Cardiac muscle cell (in vitro differentiated cells and primary cell): Measurements from ENCODE around the gene IQSEC3. TPM values are rescaled to one million over a fixed set of nuclear protein-coding genes. Genes with fewer than 3 reads are reported as not detected.

Experiments
- DNase-seq, 2 donors: peaks; one replicate each; pipeline versions ENCODE4 v3.0.0 to v3.0.0-alpha.2; 2010 to 2017; ENCODE audit warnings: low read depth in 1 of 2, low spot score in 1 of 2
- H3K27ac ChIP-seq: fragments of 200-600 bp; sonication (generic); 2 replicates; pipeline ENCODE4 v1.5.1; 2016
- H3K27me3 ChIP-seq: fragments of 200-600 bp; sonication (generic); 2 replicates; pipeline ENCODE4 v1.6.0; 2016; ENCODE audit warnings: control low read depth
- H3K36me3 ChIP-seq: fragments of 200-600 bp; sonication (generic); 2 replicates; pipeline ENCODE4 v1.5.1; 2016; ENCODE audit warnings: control low read depth
- H3K4me1 ChIP-seq: fragments of 200-600 bp; sonication (generic); 2 replicates; pipeline ENCODE4 v1.8.1; 2017; ENCODE audit warnings: low read depth, mild to moderate bottlenecking, mixed run types
- H3K4me3 ChIP-seq: fragments of 200-600 bp; sonication (generic); 2 replicates; pipeline ENCODE4 v1.5.1; 2016; ENCODE audit warnings: mild to moderate bottlenecking
- H3K9me3 ChIP-seq: fragments of 200-600 bp; sonication (generic); 2 replicates; pipeline ENCODE4 v1.5.1; 2017; ENCODE audit warnings: low read depth, mild to moderate bottlenecking, control low read depth
- CTCF ChIP-seq: IDR thresholded peaks from 2 replicates; pipeline ENCODE4 v1.5.1; 2012; ENCODE audit warnings: low read depth, mild to moderate bottlenecking, low read length
- polyA plus RNA-seq: library from polyadenylated mRNA; unstranded; fragments of >200 nt; fragmentation: Nextera tagmentation; extraction: Ambion mirVana; gene quantifications from 2 replicates; pipeline ENCODE4 v1.2.1, GENCODE V29; 2016
- total RNA-seq: library from RNA; depleted of rRNA; stranded (reverse); fragments of >200 nt; gene quantifications from 2 replicates; pipeline ENCODE4 v1.2.3, GENCODE V29; 2016

Gene IQSEC3
- total and polyA plus RNA-seq, 2 experiments from 2014 or later, result 0.42 to 2.7 TPM

- no peak overlapping the region for H3K27ac ChIP-seq
- H3K36me3 ChIP-seq, result no peaks in the 10 kb centered on the region
- no peak for DNase-seq
- no peak for TF ChIP-seq CTCF
- H3K4me3 ChIP-seq, result no peak overlapping the region
- peaks cover 12% of the 10 kb centered on the region for H3K4me1 ChIP-seq
- H3K27me3 ChIP-seq, result no peaks in the 10 kb centered on the region
- H3K9me3 ChIP-seq, result no peaks in the 10 kb centered on the region
Measured at GRCh38 chr12:145369-145960, 78.9 kb downstream of the IQSEC3 start.

GRCh38 chr12:147242-147641, 80.7 kb downstream of the IQSEC3 start:
- no peak overlapping the region for H3K4me3 ChIP-seq
- H3K36me3 ChIP-seq, result no peaks in the 10 kb centered on the region
- no peaks in the 10 kb centered on the region for H3K9me3 ChIP-seq
- DNase-seq, result no peak
- no peak overlapping the region for H3K27ac ChIP-seq
- H3K27me3 ChIP-seq, result no peaks in the 10 kb centered on the region
- no peak for TF ChIP-seq CTCF
- H3K4me1 ChIP-seq, result peaks cover 7% of the 10 kb centered on the region

DNA sequence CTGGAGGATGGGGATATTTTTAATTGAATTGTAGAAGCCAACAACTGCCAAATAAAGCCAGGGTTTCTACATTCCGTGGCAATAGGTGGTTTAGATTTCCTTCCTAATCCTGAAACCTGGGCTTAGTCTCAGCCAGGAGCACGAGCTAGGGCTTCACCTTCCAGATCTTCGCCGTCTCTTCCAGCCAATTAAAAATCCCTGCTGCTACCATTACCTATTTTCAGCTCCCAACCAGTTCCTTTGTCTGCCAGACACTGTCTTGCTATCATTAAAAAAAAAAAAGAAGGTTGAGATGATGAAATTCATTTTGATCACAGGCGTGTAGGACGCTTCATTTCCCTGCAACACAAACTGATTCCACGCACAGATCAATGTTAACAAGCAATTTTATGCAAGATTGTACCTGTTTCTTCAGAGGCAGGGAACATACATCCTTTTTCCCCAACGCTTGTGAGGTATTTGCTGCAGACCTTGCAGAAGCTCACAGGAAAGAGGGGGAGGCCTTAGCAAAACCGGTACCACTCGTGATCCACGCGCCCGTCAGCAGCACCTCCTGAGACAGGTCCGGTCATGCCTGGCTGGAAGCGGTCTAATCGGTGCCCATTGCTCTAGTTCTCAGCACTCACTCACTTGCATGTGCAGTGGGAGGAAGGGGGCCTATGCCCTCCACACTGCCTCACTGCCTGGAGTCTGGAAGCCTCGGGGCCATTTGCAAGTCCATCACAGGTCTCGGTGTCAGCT, 82.3 kb downstream of the IQSEC3 start:
- no peak for TF ChIP-seq CTCF
- Histone ChIP-seq H3K36me3 (no peaks in the 10 kb centered on the region), H3K27me3 (no peaks in the 10 kb centered on the region), H3K4me3 (no peak overlapping the region), H3K9me3 (no peaks in the 10 kb centered on the region), H3K27ac (no peak overlapping the region), H3K4me1 (peaks cover 7% of the 10 kb centered on the region)
- no peak for DNase-seq

GRCh38 chr12:151579-151978, 85.0 kb downstream of the IQSEC3 start:
- no peaks in the 10 kb centered on the region for H3K27me3 ChIP-seq
- H3K4me1 ChIP-seq, result peaks cover 7% of the 10 kb centered on the region

DNA sequence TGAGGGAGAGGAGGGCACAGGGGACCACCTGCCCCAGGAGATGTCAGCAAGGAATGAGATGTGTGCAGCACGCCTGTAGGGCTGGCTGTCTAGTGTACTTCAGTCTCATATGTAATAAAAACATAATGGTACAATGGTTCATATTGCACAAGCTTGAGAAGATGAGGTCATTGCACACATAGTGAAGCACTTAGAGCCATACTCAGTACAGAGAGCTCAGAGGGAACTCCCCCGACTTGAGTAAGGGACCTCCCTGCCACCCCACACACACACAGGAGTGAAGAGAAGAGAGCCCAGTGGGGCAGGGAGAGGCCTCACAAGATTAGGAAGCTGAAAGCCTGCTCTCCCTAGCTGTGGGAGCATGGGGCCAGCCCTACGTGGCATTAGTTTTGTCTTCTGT, 85.9 kb downstream of the IQSEC3 start:
- Histone ChIP-seq H3K27me3 (no peaks in the 10 kb centered on the region), H3K36me3 (no peaks in the 10 kb centered on the region), H3K4me1 (peaks cover 6% of the 10 kb centered on the region), H3K9me3 (no peaks in the 10 kb centered on the region), H3K27ac (no peak overlapping the region), H3K4me3 (no peak overlapping the region)
- TF ChIP-seq CTCF, result no peak
- peak in 1 of 2 donors; percentile 46 for DNase-seq

More at GRCh38 chr12:151579-151978, 85.0 kb downstream of the IQSEC3 start:
- Histone ChIP-seq H3K27ac (no peak overlapping the region), H3K36me3 (no peaks in the 10 kb centered on the region), H3K4me3 (no peak overlapping the region), H3K9me3 (no peaks in the 10 kb centered on the region)
- no peak for DNase-seq
- TF ChIP-seq CTCF, result no peak
